ENCODE measurements around the gene ZNF532.

ZNF532 gene

GRCh38 chr18:58892488-58892887, 27.8 kb downstream of the ZNF532 start:
- Histone ChIP-seq H2BK12ac (ENCODE audit: low read length) (no peak overlapping the region), H3K18ac (ENCODE audit: low read length) (no peak overlapping the region), H2BK120ac (ENCODE audit: low read depth, low read length) (no peak overlapping the region), H4K91ac (ENCODE audit: low read depth, low read length, poor library complexity) (no peak overlapping the region), H3K4me2 (ENCODE audit: insufficient read depth, low read length, poor library complexity, severe bottlenecking) (no peak overlapping the region), H3K14ac (ENCODE audit: low read length) (no peak overlapping the region), H3K4me1 (ENCODE audit: control insufficient read depth in 2 of 2, insufficient read depth in 1 of 2, low read depth in 1 of 2, low read length in 2 of 2) (peaks cover 0 to 8% of the 10 kb centered on the region in 2 donors), H2AFZ (ENCODE audit: low read length) (no peak overlapping the region), H2BK5ac (ENCODE audit: low read length) (no peak overlapping the region), H3K79me1 (ENCODE audit: low read depth, low read length) (peaks cover 8% of the 10 kb centered on the region), H3K23ac (ENCODE audit: low read depth, low read length, poor library complexity) (no peak overlapping the region), H3K9ac (ENCODE audit: low read depth, low read length, poor library complexity) (no peak overlapping the region), H3K4me3 (ENCODE audit: low read length in 2 of 2) (no peak overlapping the region), H2AK5ac (ENCODE audit: low read depth, low read length) (no peak overlapping the region), H3K4ac (ENCODE audit: low read length) (no peak overlapping the region), H4K8ac (ENCODE audit: low read depth, low read length) (no peak overlapping the region), H3K27me3 (ENCODE audit: control insufficient read depth in 3 of 3, insufficient read depth in 3 of 3, low read depth in 1 of 3, low read length in 3 of 3) (no peaks in the 10 kb centered on the region), H3K9me3 (replicated peaks in 1 of 2; ENCODE audit: control insufficient read depth in 2 of 2, insufficient read depth in 1 of 2, low read depth in 1 of 2, low read length in 2 of 2) (peaks cover 0 to 4% of the 10 kb centered on the region in 2 donors), H3K27ac (replicated peaks; ENCODE audit: low read length) (no peak overlapping the region), H2BK15ac (ENCODE audit: low read length) (no peak overlapping the region), H3K36me3 (replicated peaks in 1 of 2; ENCODE audit: control insufficient read depth in 2 of 2, insufficient read depth in 2 of 2, low read length in 2 of 2) (peaks cover 3 to 81% of the 10 kb centered on the region in 2 donors)
- no peak for DNase-seq (ENCODE audit: low spot score)
- no CpG with 5 or more reads among the region's 6 CpGs for WGBS, 2 donors (ENCODE audit: extremely low coverage in 2 of 2, insufficient read length in 2 of 2, insufficient replicate concordance in 1 of 2)

GRCh38 chr18:58893388-58894099, 28.9 kb downstream of the ZNF532 start:
- H2AK5ac ChIP-seq (ENCODE audit: low read depth, low read length): no peak overlapping the region
- peaks cover 0 to 8% of the 10 kb centered on the region in 2 donors for H3K4me1 ChIP-seq (ENCODE audit: control insufficient read depth in 2 of 2, insufficient read depth in 1 of 2, low read depth in 1 of 2, low read length in 2 of 2)
- no peak overlapping the region for H3K23ac ChIP-seq (ENCODE audit: low read depth, low read length, poor library complexity)
- no peak overlapping the region for H3K14ac ChIP-seq (ENCODE audit: low read length)
- H2BK120ac ChIP-seq (ENCODE audit: low read depth, low read length): no peak overlapping the region
- no peak overlapping the region for H3K27ac ChIP-seq (replicated peaks; ENCODE audit: low read length)
- no peak overlapping the region for H2AFZ ChIP-seq (ENCODE audit: low read length)
- H2BK5ac ChIP-seq (ENCODE audit: low read length): no peak overlapping the region
- no CpG with 5 or more reads among the region's 12 CpGs for WGBS, 2 donors (ENCODE audit: extremely low coverage in 2 of 2, insufficient read length in 2 of 2, insufficient replicate concordance in 1 of 2)
- no peak overlapping the region for H3K4me2 ChIP-seq (ENCODE audit: insufficient read depth, low read length, poor library complexity, severe bottlenecking)
- no peak overlapping the region for H3K18ac ChIP-seq (ENCODE audit: low read length)
- H2BK15ac ChIP-seq (ENCODE audit: low read length): no peak overlapping the region
- no peak for DNase-seq (ENCODE audit: low spot score)
- no peak overlapping the region for H4K91ac ChIP-seq (ENCODE audit: low read depth, low read length, poor library complexity)
- H3K4me3 ChIP-seq (ENCODE audit: low read length in 2 of 2): no peak overlapping the region
- H3K36me3 ChIP-seq (replicated peaks in 1 of 2; ENCODE audit: control insufficient read depth in 2 of 2, insufficient read depth in 2 of 2, low read length in 2 of 2): peaks cover 1 to 82% of the 10 kb centered on the region in 2 donors
- no peak overlapping the region for H3K4ac ChIP-seq (ENCODE audit: low read length)
- no peak overlapping the region for H2BK12ac ChIP-seq (ENCODE audit: low read length)
- H3K9me3 ChIP-seq (replicated peaks in 1 of 2; ENCODE audit: control insufficient read depth in 2 of 2, insufficient read depth in 1 of 2, low read depth in 1 of 2, low read length in 2 of 2): peaks cover 0 to 4% of the 10 kb centered on the region in 2 donors
- no peaks in the 10 kb centered on the region for H3K27me3 ChIP-seq (ENCODE audit: control insufficient read depth in 3 of 3, insufficient read depth in 3 of 3, low read depth in 1 of 3, low read length in 3 of 3)
- H3K9ac ChIP-seq (ENCODE audit: low read depth, low read length, poor library complexity): no peak overlapping the region
- H4K8ac ChIP-seq (ENCODE audit: low read depth, low read length): no peak overlapping the region
- H3K79me1 ChIP-seq (ENCODE audit: low read depth, low read length): peaks cover 8% of the 10 kb centered on the region

GRCh38 chr18:58894930-58895329, 30.3 kb downstream of the ZNF532 start:
- H2AK5ac ChIP-seq (ENCODE audit: low read depth, low read length): no peak overlapping the region
- no peak overlapping the region for H3K23ac ChIP-seq (ENCODE audit: low read depth, low read length, poor library complexity)
- no peak overlapping the region for H3K18ac ChIP-seq (ENCODE audit: low read length)
- H3K27me3 ChIP-seq (ENCODE audit: control insufficient read depth in 3 of 3, insufficient read depth in 3 of 3, low read depth in 1 of 3, low read length in 3 of 3): no peaks in the 10 kb centered on the region
- H4K8ac ChIP-seq (ENCODE audit: low read depth, low read length): no peak overlapping the region
- peak overlapping the region; percentile 1 for H3K27ac ChIP-seq (replicated peaks; ENCODE audit: low read length)
- H3K14ac ChIP-seq (ENCODE audit: low read length): no peak overlapping the region
- no peak overlapping the region for H2BK15ac ChIP-seq (ENCODE audit: low read length)
- H4K91ac ChIP-seq (ENCODE audit: low read depth, low read length, poor library complexity): no peak overlapping the region
- no peak overlapping the region for H2BK12ac ChIP-seq (ENCODE audit: low read length)
- no peak overlapping the region for H2BK5ac ChIP-seq (ENCODE audit: low read length)
- H3K4me2 ChIP-seq (ENCODE audit: insufficient read depth, low read length, poor library complexity, severe bottlenecking): no peak overlapping the region
- H3K4me1 ChIP-seq (ENCODE audit: control insufficient read depth in 2 of 2, insufficient read depth in 1 of 2, low read depth in 1 of 2, low read length in 2 of 2): peaks cover 0 to 8% of the 10 kb centered on the region in 2 donors
- WGBS, 2 donors (ENCODE audit: extremely low coverage in 2 of 2, insufficient read length in 2 of 2, insufficient replicate concordance in 1 of 2): no CpG with 5 or more reads among the region's 6 CpGs
- H3K4ac ChIP-seq (ENCODE audit: low read length): no peak overlapping the region
- DNase-seq (ENCODE audit: low spot score): no peak
- peaks cover 6% of the 10 kb centered on the region for H3K79me1 ChIP-seq (ENCODE audit: low read depth, low read length)
- H3K36me3 ChIP-seq (replicated peaks in 1 of 2; ENCODE audit: control insufficient read depth in 2 of 2, insufficient read depth in 2 of 2, low read length in 2 of 2): peaks cover 1 to 84% of the 10 kb centered on the region in 2 donors
- no peak overlapping the region for H3K9ac ChIP-seq (ENCODE audit: low read depth, low read length, poor library complexity)
- no peak overlapping the region for H2BK120ac ChIP-seq (ENCODE audit: low read depth, low read length)
- no peak overlapping the region for H2AFZ ChIP-seq (ENCODE audit: low read length)
- no peak overlapping the region for H3K4me3 ChIP-seq (ENCODE audit: low read length in 2 of 2)
- H3K9me3 ChIP-seq (replicated peaks in 1 of 2; ENCODE audit: control insufficient read depth in 2 of 2, insufficient read depth in 1 of 2, low read depth in 1 of 2, low read length in 2 of 2): peaks cover 0 to 4% of the 10 kb centered on the region in 2 donors

DNA sequence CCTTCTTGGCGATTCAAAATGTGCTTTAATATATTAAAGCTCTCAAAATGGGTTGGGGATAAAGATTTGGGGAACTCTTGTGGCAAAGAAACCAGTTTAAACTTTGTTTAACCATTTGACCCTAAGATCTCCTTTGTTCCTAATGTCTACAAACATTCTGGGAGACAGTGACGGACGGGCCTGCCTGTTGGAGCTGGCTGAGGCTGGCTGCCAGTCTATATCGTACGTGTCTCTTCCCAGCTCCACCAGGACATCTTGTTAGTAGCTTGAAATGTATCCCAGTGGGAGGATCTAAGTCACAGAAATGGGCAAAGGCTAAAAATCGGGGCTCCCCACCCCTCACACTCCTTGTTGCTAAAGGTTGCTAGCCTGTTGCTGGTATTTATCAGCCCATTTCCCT, 30.7 kb downstream of the ZNF532 start:
- Histone ChIP-seq H2BK5ac (ENCODE audit: low read length) (no peak overlapping the region), H3K4me2 (ENCODE audit: insufficient read depth, low read length, poor library complexity, severe bottlenecking) (no peak overlapping the region), H3K27me3 (ENCODE audit: control insufficient read depth in 3 of 3, insufficient read depth in 3 of 3, low read depth in 1 of 3, low read length in 3 of 3) (no peaks in the 10 kb centered on the region), H4K8ac (ENCODE audit: low read depth, low read length) (no peak overlapping the region), H3K4me1 (ENCODE audit: control insufficient read depth in 2 of 2, insufficient read depth in 1 of 2, low read depth in 1 of 2, low read length in 2 of 2) (peaks cover 0 to 8% of the 10 kb centered on the region in 2 donors), H3K23ac (ENCODE audit: low read depth, low read length, poor library complexity) (no peak overlapping the region), H3K18ac (ENCODE audit: low read length) (no peak overlapping the region), H3K14ac (ENCODE audit: low read length) (no peak overlapping the region), H3K9me3 (replicated peaks in 1 of 2; ENCODE audit: control insufficient read depth in 2 of 2, insufficient read depth in 1 of 2, low read depth in 1 of 2, low read length in 2 of 2) (peaks cover 0 to 4% of the 10 kb centered on the region in 2 donors), H2BK12ac (ENCODE audit: low read length) (no peak overlapping the region), H2AK5ac (ENCODE audit: low read depth, low read length) (no peak overlapping the region), H3K4ac (ENCODE audit: low read length) (no peak overlapping the region), H3K79me1 (ENCODE audit: low read depth, low read length) (peaks cover 7% of the 10 kb centered on the region), H2AFZ (ENCODE audit: low read length) (no peak overlapping the region), H2BK15ac (ENCODE audit: low read length) (no peak overlapping the region), H3K9ac (ENCODE audit: low read depth, low read length, poor library complexity) (no peak overlapping the region), H4K91ac (ENCODE audit: low read depth, low read length, poor library complexity) (no peak overlapping the region), H3K27ac (replicated peaks; ENCODE audit: low read length) (no peak overlapping the region), H3K4me3 (ENCODE audit: low read length in 2 of 2) (no peak overlapping the region), H3K36me3 (replicated peaks in 1 of 2; ENCODE audit: control insufficient read depth in 2 of 2, insufficient read depth in 2 of 2, low read length in 2 of 2) (peaks cover 5 to 86% of the 10 kb centered on the region in 2 donors), H2BK120ac (ENCODE audit: low read depth, low read length) (no peak overlapping the region)
- no CpG with 5 or more reads among the region's 6 CpGs for WGBS, 2 donors (ENCODE audit: extremely low coverage in 2 of 2, insufficient read length in 2 of 2, insufficient replicate concordance in 1 of 2)
- DNase-seq (ENCODE audit: low spot score): no peak
